Ascending aorta (tissue), 2 donors: ENCODE measurements around the gene ZNF66. TPM values are rescaled to one million over a fixed set of nuclear protein-coding genes. Genes with fewer than 3 reads are reported as not detected.
"Not testable (repeated sequence)": the region's sequence is repeated elsewhere in the genome, so short reads cannot be mapped to it uniquely, and the experiment has no call there.

ENCODE experiments used
- DNase-seq, 2 donors: peaks; one replicate each; pipeline ENCODE4 v3.0.0-alpha.2; 2019; ENCODE audit warnings: low spot score in 2 of 2
- H3K27ac ChIP-seq, 2 donors: fragments of 200-600 bp; sonication (generic); one replicate each; pipeline ENCODE4 v1.5.1; 2016 to 2017; ENCODE audit warnings: mild to moderate bottlenecking in 1 of 2
- H3K27me3 ChIP-seq: fragments of 200-600 bp; sonication (generic); one replicate; pipeline ENCODE4 v1.5.1; 2017
- H3K36me3 ChIP-seq, 2 donors: fragments of 200-600 bp; sonication (generic); one replicate each; pipeline ENCODE4 v1.5.1; 2016
- H3K4me1 ChIP-seq, 2 donors: fragments of 200-600 bp; sonication (generic); one replicate each; pipeline ENCODE4 v1.5.1; 2016 to 2017; ENCODE audit warnings: mild to moderate bottlenecking in 1 of 2
- H3K4me3 ChIP-seq, 2 donors: fragments of 200-600 bp; sonication (generic); one replicate each; pipeline ENCODE4 v1.5.1; 2016 to 2017; ENCODE audit warnings: mild to moderate bottlenecking in 1 of 2
- H3K9me3 ChIP-seq, 2 donors: fragments of 200-600 bp; sonication (generic); one replicate each; pipeline ENCODE4 v1.5.1; 2016
- intact Hi-C: fragments of 100-400 bp; cut with DNase I; formaldehyde crosslinking; loops from one replicate; pipeline ENCODE4 v1.15.1; 2023
- total RNA-seq: library from RNA; depleted of rRNA; stranded (reverse); fragments of >200 nt; gene quantifications from one replicate; pipeline ENCODE4 v1.1.0, GENCODE V29; 2016
- TF ChIP-seq, protein P1 (sequence below), 3 experiments: fragments of 200-600 bp in 2 of 3; fragments of 450-650 bp in 1 of 3; sonication (generic) in 2 of 3; IDR thresholded peaks; one replicate each; pipeline ENCODE4 v1.5.1; 2016 to 2019; ENCODE audit warnings: antibody characterized with exemption in 3 of 3, mild to moderate bottlenecking in 1 of 3, moderate library complexity in 1 of 3

ZNF66 gene
- total RNA-seq = 0.32 TPM

DNA sequence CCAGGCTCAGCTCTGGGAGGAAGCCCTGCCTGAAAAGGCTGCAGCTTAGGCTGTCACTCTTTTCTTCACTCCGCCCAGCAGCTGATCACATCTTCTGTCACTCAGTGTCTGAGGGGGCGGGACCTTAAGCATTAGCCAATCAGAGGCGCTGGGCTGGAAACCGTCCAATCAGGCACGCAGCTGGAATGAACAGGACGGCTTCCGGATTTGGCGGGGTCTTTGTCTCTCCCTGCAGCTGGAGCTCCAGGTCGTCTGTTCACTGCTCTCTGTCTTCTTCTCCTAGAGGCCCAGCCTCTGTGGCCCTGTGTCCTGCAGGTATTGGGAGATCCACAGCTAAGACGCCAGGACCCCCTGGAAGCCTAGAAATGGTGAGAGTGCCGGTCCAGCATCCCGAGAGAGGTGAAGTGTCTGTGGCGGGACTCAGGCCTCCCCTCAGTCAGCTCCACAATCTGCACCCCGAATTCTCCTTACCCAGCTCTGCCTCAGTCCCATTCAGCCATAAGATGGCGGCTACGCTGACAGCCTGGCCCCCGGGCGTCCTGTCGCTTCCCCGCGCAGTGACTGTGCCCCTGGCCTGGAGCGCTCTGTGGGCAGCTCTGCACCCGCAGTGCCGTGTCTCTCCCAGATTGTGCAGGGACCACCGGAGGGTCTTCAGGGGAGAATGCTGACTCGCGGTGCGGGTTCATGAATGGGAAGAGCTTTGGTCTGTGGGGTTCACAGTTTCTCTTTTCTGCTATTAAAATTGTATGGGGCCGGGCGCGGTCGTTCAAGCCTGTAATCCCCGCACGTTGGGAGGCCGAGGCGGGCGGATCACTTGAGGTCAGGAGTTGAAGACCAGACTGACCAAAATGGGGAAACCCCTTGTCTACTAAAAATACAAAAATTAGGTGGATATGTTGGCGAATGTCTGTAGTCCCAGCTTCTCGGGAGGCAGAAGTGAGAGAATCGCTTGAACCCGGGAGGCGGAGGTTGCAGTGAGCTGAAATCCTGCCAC is at the start of gene ZNF66:
Gene ZNF66 (plus strand): TSS at position 222 of the 994 bp plus-strand sequence. CDS start 144 bp downstream, at position 366.
- H3K4me1 ChIP-seq = peaks cover 0 to 2% of the 10 kb centered on the region in 2 donors
- H3K4me3 ChIP-seq = peak within 1 kb of the TSS; percentile 56 to 75
- intact Hi-C loops = loop anchor here (2.0 to 5.0 kb wide), 3 partner anchors 114 to 244 kb away; partner anchors contain the start of genes ZNF430, ZNF626 and ZNF737
- TF ChIP-seq, protein P1, sequence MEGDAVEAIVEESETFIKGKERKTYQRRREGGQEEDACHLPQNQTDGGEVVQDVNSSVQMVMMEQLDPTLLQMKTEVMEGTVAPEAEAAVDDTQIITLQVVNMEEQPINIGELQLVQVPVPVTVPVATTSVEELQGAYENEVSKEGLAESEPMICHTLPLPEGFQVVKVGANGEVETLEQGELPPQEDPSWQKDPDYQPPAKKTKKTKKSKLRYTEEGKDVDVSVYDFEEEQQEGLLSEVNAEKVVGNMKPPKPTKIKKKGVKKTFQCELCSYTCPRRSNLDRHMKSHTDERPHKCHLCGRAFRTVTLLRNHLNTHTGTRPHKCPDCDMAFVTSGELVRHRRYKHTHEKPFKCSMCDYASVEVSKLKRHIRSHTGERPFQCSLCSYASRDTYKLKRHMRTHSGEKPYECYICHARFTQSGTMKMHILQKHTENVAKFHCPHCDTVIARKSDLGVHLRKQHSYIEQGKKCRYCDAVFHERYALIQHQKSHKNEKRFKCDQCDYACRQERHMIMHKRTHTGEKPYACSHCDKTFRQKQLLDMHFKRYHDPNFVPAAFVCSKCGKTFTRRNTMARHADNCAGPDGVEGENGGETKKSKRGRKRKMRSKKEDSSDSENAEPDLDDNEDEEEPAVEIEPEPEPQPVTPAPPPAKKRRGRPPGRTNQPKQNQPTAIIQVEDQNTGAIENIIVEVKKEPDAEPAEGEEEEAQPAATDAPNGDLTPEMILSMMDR (IDR thresholded peaks at IDR 0.05) = no peak
- peak within 1 kb of the TSS; percentile 4 to 34 for H3K27ac ChIP-seq
- peaks cover 0 to 2% of the 10 kb centered on the region in 2 donors for H3K36me3 ChIP-seq
- no peaks in the 10 kb centered on the region for H3K9me3 ChIP-seq
- no peaks in the 10 kb centered on the region for H3K27me3 ChIP-seq
- peak; percentile 88 to 98 for DNase-seq

DNA sequence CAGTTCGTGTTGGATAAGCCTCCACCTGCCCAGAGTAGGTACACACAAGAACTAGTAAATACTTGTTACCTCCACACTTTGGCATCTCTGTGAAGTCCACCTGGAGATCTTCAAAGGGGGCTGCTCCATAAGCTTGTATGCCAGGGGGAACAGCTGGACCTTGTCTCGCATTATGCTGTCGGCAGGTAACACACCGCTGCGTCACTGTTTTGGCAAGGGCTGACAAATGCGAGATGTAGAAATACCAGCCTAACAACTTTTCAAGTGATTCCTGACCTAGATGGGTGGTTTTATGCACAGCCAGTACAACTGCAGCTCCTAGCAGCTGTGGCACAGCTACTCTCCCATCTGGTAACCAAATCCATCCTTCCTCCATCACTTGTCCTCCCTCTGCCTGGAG is 25.9 kb upstream of the ZNF66 start:
- DNase-seq, H3K4me3 ChIP-seq, H3K27ac ChIP-seq, H3K27me3 ChIP-seq, intact Hi-C loops, H3K4me1 ChIP-seq, H3K9me3 ChIP-seq, H3K36me3 ChIP-seq: not testable (repeated sequence)

DNA sequence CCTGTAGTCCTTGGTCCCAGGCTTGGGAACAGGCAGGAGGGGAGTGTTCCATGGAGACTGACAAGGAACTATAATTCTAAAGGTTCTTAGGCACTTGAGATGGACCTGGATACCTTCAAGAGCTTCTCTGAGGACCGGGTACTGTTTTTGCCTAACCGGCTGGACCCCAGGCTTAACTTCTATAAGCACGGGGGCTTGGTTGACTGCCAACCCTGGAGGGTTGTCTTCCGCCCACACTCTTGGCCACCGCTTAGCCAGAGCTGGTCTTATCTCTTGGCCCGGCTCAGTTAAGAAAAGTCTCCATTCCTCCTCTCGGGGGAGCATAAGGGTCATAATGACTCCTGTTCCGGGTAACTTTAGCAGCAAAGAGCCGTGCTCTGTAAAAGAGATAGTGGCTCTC is 23.8 kb upstream of the ZNF66 start:
- H3K27ac ChIP-seq, intact Hi-C loops, H3K36me3 ChIP-seq, H3K4me1 ChIP-seq, DNase-seq, H3K4me3 ChIP-seq, H3K9me3 ChIP-seq, H3K27me3 ChIP-seq: not testable (repeated sequence)

DNA sequence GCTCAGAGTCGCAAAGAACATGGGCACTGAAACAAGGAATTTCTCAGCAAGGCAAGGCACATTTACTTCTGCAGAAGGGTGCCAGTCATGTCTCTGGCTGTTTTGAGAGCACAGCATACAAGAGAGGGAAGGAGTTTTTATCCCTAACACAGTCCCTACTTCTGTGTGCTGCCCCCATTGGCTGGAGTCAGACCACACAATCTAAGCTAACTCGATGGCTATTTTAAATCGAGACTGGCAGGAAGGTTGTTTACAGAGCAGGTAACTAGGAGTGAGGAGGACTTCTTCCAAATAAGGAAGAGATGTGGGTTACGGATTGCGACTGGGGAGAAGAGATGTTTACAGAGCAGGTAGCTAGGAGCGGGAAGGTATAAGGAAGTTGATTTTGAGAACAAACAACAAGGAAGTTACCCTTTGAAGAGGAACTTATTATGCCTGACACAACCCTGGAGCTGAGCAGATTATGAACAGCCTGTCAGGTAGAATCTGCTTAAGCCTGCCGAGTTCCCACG is 6.8 kb upstream of the ZNF66 start:
- DNase-seq, H3K27ac ChIP-seq, H3K9me3 ChIP-seq, intact Hi-C loops, H3K4me3 ChIP-seq, H3K36me3 ChIP-seq, H3K4me1 ChIP-seq, H3K27me3 ChIP-seq: not testable (repeated sequence)

DNA sequence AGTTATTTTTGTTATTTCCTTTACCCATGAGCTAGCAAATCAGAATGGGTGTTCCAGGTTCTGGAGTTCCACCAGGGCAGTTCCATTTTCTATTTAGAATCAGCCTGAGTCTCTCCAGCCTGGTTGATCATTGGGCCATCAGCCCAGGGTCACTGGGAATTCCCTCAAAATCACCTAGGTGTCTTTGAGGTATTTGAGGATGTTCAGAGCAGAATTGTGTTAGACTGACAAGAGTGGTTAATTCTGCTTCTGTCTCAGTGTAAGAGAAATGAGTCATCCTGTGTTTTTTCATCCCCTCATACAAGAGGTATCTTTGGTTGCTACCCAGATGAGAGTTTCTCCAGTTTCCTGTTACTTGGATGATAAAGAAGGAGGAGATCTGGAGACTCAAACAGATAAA is 11.7 kb downstream of the ZNF66 start:
- Histone ChIP-seq H3K4me3 (no peak overlapping the region), H3K9me3 (peaks cover 0 to under 1% of the 10 kb centered on the region in 2 donors), H3K27ac (no peak overlapping the region), H3K36me3 (peaks cover 0 to 14% of the 10 kb centered on the region in 2 donors), H3K27me3 (no peaks in the 10 kb centered on the region), H3K4me1 (no peaks in the 10 kb centered on the region)
- intact Hi-C loops = no loop called here
- DNase-seq = no peak
- TF ChIP-seq, protein P1 (IDR thresholded peaks at IDR 0.05) = no peak

DNA sequence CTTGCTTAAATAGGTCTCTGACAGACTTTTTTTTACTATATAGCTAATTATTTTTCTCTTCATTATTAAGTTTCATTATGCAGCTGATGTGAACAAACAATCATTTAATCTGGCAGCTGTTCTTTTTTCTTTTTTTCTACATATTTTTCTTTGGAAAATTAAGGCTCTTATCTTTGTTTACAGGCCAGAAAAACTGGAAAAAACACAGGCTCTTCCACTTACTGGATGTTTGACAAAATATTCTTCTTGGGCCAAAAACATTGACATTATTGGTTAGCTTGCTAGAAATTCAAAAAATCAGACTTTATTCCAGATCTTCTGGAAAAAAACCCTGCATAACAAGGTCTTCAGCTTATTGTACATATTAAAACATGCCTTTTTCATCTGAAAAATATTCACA is 15.7 kb downstream of the ZNF66 start:
- no peak overlapping the region for H3K27ac ChIP-seq
- H3K36me3 ChIP-seq = peaks cover 12 to 26% of the 10 kb centered on the region in 2 donors
- H3K4me1 ChIP-seq = no peaks in the 10 kb centered on the region
- TF ChIP-seq, protein P1 (IDR thresholded peaks at IDR 0.05) = no peak
- no peaks in the 10 kb centered on the region for H3K27me3 ChIP-seq
- no peak overlapping the region for H3K4me3 ChIP-seq
- DNase-seq = no peak
- intact Hi-C loops = no loop called here
- peaks cover 0 to 12% of the 10 kb centered on the region in 2 donors for H3K9me3 ChIP-seq

DNA sequence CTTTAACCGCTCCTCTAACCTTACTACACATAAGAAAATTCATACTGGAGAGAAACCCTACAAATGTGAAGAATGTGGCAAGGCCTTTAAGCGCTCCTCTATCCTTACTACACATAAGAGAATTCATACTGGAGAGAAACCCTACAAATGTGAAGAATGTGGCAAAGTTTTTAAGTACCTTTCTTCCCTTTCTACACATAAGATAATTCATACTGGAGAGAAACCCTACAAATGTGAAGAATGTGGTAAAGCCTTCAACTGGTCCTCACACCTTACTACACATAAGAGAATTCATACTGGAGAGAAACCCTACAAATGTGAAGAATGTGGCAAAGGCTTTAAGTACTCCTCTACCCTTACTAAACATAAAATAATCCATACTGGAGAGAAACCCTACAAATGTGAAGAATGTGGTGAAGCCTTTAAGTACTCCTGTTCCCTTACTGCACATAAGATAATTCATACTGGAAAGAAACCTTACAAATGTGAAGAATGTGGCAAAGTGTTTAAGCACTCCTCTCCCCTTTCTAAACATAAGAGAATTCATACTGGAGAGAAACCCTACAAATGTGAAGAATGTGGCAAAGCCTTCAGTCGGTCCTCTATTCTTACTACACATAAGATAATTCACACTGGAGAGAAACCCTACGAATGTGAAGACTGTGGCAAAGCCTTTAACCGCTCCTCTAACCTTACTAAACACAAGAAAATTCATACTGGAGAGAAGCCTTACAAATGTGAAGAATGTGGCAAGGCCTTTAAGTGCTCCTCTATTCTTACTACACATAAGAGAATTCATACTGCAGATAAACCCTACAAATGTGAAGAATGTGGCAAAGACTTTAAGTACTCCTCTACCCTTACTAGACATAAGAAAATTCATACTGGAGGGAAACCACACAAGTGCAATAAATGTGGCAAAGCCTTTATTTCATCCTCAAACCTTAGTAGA is 30.5 kb downstream of the ZNF66 start:
- intact Hi-C loops, DNase-seq, H3K27me3 ChIP-seq, H3K4me3 ChIP-seq, H3K4me1 ChIP-seq, H3K27ac ChIP-seq: not testable (repeated sequence)
- H3K9me3 ChIP-seq = peaks cover 51 to 93% of the 10 kb centered on the region in 2 donors
- H3K36me3 ChIP-seq = peaks cover 0 to 29% of the 10 kb centered on the region in 2 donors
